GM12872 (cell line): ENCODE measurements around the gene CNTFR.
A peak's percentile ranks its signal among the peaks of the same experiment; 100 is the strongest.

Source experiments
- TF ChIP-seq, protein P1 (sequence below): IDR thresholded peaks from 3 replicates; pipeline ENCODE4 v1.5.1; 2011; ENCODE audit warnings: low read depth, mild to moderate bottlenecking, low read length, moderate library complexity; ENCODE audit not compliant: insufficient read depth

The CNTFR gene

DNA sequence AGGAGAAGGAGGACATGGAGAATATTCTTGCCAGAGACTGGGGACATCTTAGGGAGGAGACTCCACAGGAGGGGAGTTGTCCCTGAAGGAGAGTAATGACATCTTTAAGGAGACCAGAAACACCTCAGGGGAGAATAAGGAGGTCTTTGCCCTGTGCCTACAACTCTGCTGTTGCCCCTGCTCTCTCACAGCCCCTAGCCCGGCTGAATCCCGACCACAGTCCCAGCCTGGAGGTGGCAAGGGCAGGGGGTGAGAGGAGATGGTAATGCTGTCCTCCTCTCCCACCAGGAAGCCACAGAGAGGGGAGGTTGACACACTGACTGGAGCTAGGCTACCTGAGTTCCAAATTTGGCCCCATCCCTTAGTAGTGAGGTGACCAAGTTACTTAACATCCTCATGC lies 36.5 kb downstream of the CNTFR start:
- TF ChIP-seq, protein P1, sequence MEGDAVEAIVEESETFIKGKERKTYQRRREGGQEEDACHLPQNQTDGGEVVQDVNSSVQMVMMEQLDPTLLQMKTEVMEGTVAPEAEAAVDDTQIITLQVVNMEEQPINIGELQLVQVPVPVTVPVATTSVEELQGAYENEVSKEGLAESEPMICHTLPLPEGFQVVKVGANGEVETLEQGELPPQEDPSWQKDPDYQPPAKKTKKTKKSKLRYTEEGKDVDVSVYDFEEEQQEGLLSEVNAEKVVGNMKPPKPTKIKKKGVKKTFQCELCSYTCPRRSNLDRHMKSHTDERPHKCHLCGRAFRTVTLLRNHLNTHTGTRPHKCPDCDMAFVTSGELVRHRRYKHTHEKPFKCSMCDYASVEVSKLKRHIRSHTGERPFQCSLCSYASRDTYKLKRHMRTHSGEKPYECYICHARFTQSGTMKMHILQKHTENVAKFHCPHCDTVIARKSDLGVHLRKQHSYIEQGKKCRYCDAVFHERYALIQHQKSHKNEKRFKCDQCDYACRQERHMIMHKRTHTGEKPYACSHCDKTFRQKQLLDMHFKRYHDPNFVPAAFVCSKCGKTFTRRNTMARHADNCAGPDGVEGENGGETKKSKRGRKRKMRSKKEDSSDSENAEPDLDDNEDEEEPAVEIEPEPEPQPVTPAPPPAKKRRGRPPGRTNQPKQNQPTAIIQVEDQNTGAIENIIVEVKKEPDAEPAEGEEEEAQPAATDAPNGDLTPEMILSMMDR, result no peak

- TF ChIP-seq, protein P1, result no peak
Measured at GRCh38 chr9:34552606-34552981, 36.9 kb downstream of the CNTFR start.

DNA sequence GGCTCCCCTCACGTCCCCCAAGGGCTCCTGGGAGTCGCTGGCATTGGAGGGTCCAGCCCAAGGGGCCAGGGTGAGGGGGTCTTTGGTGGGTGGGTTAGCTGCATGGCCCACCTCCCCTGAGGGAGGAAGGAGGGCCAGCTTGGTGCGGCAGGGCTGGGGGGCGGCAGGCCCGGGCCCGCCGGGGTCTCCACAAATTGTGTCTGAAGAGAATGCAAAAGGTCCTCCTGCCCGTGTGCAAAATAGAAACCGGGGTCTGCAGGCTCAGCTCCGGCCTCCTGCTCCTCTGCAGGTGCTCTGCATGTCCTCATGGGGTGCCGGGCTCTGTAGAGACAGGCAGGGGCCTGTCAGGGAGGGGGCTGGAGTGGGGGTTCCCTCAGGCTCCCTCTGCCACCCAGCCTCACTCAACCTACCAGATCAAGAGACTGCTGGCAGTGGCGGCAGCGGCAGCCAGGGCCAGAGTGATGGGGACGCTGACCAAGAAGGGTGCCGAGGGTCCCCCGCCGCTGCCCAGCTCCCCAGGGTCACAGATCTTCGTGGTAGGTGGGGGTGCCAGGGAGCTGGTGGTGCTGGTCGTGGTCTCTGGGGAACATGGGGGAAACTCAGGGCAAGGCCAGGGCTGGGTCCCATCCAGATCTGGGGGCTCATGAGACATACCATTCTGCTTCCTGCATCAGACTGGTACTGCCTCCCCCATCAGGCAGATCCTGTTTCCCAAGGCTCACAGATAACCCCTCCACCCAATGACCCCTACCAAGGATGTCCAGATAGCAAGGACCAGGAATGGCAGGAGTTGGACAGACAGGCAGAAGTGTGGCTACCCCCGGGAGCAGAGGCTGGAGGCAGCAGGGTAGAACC lies 37.5 kb downstream of the CNTFR start:
- TF ChIP-seq, protein P1, result no peak

- TF ChIP-seq, protein P1, result no peak
Measured at GRCh38 chr9:34550681-34551270, 38.7 kb downstream of the CNTFR start.

- TF ChIP-seq, protein P1, result no peak
Measured at GRCh38 chr9:34550016-34550680, 39.4 kb downstream of the CNTFR start.

- TF ChIP-seq, protein P1, result no peak
Measured at GRCh38 chr9:34549407-34549732, 40.2 kb downstream of the CNTFR start.

GRCh38 chr9:34547960-34548611 lies 41.4 kb downstream of the CNTFR start:
- TF ChIP-seq, protein P1, result peak; percentile 76
